GM10266 (cell line): ENCODE data around the gene SERBP1.

Experiments used
- DNase-seq: peaks from one replicate; pipeline ENCODE4 v3.0.0; 2012; ENCODE audit errors: extremely low spot score
- TF ChIP-seq, protein P1 (sequence below): IDR thresholded peaks from 2 replicates; pipeline ENCODE4 v1.5.1; 2012; ENCODE audit warnings: mild to moderate bottlenecking, low read depth; ENCODE audit not compliant: control insufficient read depth, insufficient read depth; ENCODE audit errors: missing control alignments

The SERBP1 gene

DNA sequence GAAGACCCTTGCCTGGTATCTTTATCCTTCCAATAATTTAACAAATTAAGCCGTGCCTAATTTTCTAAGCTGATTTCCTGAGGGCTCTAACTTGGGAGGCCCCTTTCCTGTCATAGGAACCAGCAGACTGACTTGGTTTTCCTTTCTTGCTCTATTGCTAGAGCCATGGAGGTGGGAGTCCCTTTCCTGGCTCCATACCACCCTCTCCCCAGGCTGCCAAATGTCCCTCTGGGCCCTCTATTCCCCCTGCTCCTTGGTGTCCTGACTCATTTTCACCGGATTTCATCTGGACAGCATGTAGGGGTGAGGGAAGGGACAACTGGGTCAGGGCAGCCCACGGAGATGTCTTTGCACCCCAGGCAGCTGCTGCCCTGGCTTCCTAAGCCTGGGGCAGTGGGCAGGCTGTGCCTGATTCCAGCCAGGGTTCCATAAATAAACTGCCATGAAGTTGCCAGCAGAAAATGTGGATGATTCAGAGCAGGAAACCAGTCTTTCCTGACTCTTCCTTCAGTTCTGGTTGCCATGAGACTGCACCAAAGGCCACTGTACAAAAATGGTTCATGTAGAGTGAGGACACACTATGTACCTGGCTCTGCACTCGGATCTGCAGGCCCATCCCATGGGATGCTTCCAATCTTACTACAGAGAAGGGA lies 38.0 kb upstream of the SERBP1 start:
- TF ChIP-seq, protein P1, sequence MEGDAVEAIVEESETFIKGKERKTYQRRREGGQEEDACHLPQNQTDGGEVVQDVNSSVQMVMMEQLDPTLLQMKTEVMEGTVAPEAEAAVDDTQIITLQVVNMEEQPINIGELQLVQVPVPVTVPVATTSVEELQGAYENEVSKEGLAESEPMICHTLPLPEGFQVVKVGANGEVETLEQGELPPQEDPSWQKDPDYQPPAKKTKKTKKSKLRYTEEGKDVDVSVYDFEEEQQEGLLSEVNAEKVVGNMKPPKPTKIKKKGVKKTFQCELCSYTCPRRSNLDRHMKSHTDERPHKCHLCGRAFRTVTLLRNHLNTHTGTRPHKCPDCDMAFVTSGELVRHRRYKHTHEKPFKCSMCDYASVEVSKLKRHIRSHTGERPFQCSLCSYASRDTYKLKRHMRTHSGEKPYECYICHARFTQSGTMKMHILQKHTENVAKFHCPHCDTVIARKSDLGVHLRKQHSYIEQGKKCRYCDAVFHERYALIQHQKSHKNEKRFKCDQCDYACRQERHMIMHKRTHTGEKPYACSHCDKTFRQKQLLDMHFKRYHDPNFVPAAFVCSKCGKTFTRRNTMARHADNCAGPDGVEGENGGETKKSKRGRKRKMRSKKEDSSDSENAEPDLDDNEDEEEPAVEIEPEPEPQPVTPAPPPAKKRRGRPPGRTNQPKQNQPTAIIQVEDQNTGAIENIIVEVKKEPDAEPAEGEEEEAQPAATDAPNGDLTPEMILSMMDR, result no peak
- DNase-seq, result no peak

DNA sequence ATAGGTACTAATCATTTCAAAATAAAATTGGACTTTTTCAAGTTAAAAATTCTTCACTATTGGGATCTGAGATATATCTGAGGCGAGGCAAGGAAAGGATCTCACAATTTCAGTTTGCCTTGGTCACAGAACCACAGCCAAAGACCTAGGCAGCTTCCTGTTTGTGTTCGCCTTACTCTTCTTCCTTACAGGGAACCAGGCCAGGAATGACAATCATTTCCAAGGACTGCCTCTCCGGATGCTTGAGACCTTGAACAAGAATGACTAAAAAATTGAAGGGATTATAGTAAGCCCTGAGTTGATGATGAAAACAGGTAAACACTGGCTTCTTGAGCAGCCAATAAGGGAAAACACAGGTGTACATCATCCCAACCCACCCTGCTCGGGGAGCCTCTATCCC lies 35.2 kb upstream of the SERBP1 start:
- TF ChIP-seq, protein P1, result no peak

DNA sequence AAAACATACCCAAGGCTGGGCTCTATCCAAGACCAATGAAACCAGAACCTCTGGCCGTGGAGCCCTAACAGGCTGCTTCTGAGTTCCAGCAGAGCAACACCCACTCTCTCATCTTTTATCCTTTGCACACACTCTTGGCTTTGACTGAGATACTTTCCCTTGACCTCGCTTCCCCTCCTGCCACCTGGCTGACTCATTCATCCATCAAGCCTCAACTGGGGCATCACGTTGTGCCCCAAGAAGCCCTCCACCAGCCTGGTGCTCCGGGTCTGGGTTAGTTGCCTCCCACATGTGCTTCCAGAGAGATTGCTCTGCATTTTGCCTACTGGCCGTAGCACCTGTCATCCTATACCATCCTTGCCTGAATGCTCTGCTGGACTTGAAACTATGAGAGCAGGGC lies 34.5 kb upstream of the SERBP1 start:
- TF ChIP-seq, protein P1, result no peak
- DNase-seq, result no peak

More for the DNA sequence above, 35.2 kb upstream of the SERBP1 start:
- DNase-seq, result no peak

DNA sequence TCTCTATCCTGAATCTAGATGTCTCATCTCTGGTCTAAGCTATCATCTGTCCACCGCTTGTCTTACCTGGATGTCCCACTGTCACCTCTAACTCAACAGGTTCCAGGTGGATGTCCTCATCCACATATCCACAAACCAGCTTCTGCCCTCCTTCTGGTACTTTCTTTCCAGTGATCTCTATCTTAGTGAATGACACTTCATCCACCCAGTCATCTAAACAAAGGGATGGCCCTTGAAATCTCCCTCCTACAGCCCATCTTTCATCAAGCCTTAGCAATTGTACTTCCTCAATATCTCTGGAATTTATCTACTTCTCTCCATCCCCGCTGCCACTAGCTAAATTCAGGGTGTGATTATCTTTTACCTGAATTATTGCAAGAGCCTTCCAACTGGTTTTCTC lies 33.9 kb upstream of the SERBP1 start:
- TF ChIP-seq, protein P1, result no peak
- no peak for DNase-seq

DNA sequence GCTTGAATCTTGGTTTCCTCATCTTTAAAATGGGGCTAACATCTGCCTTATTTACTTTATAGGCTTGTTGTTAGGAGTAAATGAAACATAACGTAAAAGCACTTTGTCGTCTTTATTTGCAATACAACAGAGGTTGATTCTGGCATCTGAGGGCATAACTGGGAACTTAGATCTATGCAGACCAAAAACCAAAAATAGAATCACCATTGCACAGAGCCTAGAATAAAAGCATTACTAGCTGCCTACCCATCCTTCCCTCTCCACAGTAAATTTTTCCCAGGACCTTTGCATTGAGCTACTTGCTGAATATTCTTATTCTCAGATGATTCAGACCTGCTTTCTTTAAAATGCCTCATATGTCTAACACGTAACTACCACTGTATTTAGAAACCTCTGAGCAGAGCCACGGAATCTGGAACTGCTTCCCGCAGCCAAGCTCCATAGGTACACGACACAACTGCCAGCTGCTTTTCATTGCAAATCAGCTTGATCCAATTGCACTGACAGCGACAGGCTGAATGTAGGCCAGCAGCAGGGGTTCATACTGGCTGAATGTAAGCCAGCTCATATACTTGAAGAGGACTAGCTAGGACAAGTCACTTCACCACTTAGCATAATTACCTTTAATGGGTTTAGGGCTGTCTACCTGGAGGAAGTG lies 33.2 kb upstream of the SERBP1 start:
- no peak for DNase-seq
- TF ChIP-seq, protein P1, result no peak

DNA sequence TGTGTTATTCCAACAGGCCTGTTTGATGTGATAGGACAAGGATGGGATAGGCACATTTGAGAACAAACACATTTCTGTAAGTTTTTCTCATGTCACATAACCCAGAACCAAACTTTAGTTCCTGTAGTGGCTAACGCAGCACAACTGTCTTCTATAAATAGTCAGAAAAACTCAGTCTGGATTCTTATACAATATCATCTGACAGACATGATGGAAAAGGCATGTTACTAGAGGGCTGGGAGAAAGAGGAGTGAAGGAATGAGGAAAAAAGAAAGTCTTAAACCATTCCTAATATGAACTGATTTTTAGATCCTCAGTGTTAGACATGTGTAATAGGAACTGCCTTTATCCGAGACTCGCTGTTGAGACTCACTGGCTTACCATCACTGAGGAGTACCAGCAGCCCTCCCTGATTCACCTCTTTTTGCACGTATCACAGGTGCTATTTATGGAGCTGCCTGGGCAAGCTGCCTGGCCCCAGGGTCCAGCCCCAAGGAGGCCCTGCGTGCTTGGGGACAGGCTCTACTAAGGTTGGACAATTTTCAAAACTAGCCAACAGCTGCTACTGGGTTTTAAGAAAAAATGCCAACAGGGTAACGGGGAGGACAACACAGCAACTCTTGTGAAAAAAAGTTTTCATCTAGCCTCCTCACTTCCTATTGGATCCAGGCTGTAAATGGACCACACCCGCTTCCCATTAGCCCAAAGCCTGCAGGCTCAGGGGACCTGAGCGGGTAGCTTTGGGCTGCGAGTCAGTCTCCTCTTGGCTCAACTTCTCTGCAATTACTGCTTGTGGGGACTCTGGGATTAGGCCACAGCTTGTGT lies 30.7 kb upstream of the SERBP1 start:
- no peak for DNase-seq
- TF ChIP-seq, protein P1, result no peak
